Stomach (tissue), 4 donors: ENCODE data around the gene RSAD1.

Source experiments
- CTCF ChIP-seq, 7 experiments: fragments of 450-650 bp in 4 of 7; fragments of 200-600 bp in 3 of 7; sonication (generic) in 3 of 7; IDR thresholded peaks; one replicate each; pipeline ENCODE4 v1.5.1; 2016 to 2019; ENCODE audit warnings: antibody characterized with exemption in 7 of 7, control low read depth in 2 of 7, mild to moderate bottlenecking in 1 of 7
- EP300 ChIP-seq: sonication (generic); formaldehyde crosslinking; IDR thresholded peaks from one replicate; pipeline ENCODE4 v1.6.1; 2017; ENCODE audit warnings: antibody characterized with exemption
- POLR2A ChIP-seq, 4 donors: fragments of 450-650 bp; IDR thresholded peaks; one replicate each; pipeline ENCODE4 v1.6.1; 2016; ENCODE audit warnings: antibody characterized with exemption in 4 of 4, control low read depth in 2 of 4, mild to moderate bottlenecking in 1 of 4, moderate library complexity in 1 of 4
- POLR2AphosphoS5 ChIP-seq, 3 donors: sonication (generic); formaldehyde crosslinking; IDR thresholded peaks; one replicate each; pipeline ENCODE4 v1.6.1; 2016; ENCODE audit warnings: antibody characterized with exemption in 3 of 3

GRCh38 chr17:50527949-50528474 lies 49.4 kb downstream of the RSAD1 start:
- no peak for TF ChIP-seq CTCF (IDR thresholded peaks at IDR 0.05)
- TF ChIP-seq POLR2A (IDR thresholded peaks at IDR 0.05) = no peak
- TF ChIP-seq POLR2AphosphoS5 (IDR thresholded peaks at IDR 0.05) = no peak
- TF ChIP-seq EP300 = no peak
